GM20000 (cell line): ENCODE measurements around the gene ZDHHC8.

ENCODE experiments used
- DNase-seq: peaks from one replicate; pipeline ENCODE4 v3.0.0; 2012; ENCODE audit warnings: low spot score
- CTCF ChIP-seq: IDR thresholded peaks from 2 replicates; pipeline ENCODE4 v1.5.1; 2012; ENCODE audit warnings: mild to moderate bottlenecking, control low read depth; ENCODE audit errors: extremely low read depth, missing control alignments

ZDHHC8 gene

GRCh38 chr22:20196094-20196842 is 64.7 kb downstream of the ZDHHC8 start:
- no peak for DNase-seq
- TF ChIP-seq CTCF, result no peak
